C4-2B (cell line): ENCODE measurements around the gene ROR2.

ENCODE experiments used
- H3K27ac ChIP-seq: fragments of 450-650 bp; 2 replicates; pipeline ENCODE4 v1.5.1; 2017
- ZFX ChIP-seq: fragments of 450-650 bp; IDR thresholded peaks from 2 replicates; pipeline ENCODE4 v1.6.1; 2017
- TF ChIP-seq, protein P1 (sequence below): fragments of 450-650 bp; conservative IDR thresholded peaks from 2 replicates; pipeline ENCODE4 v1.5.1; 2017; ENCODE audit warnings: mild to moderate bottlenecking

ROR2 gene

DNA sequence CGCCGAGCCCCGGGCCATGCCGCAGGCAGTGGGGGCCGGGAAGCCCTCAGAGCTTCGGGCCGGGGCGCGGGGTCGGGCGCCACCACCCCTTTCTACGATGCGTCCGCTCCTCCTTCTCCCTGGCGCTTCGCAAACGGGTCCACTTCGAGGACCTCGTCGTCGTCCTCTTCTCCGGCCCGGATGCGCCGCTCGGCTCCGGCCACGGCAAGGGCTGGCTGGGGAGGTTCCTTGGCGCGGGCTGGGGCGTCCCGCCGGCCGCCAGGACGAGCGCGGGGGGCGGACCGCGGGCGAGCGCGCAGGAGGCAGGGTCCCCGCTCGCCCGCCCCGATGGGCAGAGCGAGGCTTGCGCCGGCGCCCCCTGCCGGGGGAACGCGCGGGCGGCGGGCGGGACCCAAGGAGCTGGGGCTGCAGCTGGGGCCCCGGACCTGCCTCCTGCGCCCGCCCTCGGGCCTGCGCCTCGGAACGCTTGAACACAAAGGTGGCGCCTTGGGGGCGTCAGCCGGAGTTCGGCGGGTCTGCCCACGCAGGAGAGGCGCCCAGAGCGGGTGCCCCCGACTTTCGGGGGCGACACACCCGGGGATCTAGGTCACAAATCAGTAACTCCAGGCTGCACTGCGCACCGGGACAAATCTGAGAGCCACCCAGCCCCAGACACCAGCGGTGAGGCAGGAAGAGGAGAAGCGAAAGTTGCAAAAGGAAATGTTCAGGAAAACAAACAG lies at the start of gene ROR2:
TSS of gene ROR2 (minus strand) at position 283 of the 719 bp plus-strand sequence.
- H3K27ac ChIP-seq: no peak within 1 kb of the TSS
- TF ChIP-seq, protein P1, sequence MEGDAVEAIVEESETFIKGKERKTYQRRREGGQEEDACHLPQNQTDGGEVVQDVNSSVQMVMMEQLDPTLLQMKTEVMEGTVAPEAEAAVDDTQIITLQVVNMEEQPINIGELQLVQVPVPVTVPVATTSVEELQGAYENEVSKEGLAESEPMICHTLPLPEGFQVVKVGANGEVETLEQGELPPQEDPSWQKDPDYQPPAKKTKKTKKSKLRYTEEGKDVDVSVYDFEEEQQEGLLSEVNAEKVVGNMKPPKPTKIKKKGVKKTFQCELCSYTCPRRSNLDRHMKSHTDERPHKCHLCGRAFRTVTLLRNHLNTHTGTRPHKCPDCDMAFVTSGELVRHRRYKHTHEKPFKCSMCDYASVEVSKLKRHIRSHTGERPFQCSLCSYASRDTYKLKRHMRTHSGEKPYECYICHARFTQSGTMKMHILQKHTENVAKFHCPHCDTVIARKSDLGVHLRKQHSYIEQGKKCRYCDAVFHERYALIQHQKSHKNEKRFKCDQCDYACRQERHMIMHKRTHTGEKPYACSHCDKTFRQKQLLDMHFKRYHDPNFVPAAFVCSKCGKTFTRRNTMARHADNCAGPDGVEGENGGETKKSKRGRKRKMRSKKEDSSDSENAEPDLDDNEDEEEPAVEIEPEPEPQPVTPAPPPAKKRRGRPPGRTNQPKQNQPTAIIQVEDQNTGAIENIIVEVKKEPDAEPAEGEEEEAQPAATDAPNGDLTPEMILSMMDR: peak; percentile 92
- no peak for TF ChIP-seq ZFX

DNA sequence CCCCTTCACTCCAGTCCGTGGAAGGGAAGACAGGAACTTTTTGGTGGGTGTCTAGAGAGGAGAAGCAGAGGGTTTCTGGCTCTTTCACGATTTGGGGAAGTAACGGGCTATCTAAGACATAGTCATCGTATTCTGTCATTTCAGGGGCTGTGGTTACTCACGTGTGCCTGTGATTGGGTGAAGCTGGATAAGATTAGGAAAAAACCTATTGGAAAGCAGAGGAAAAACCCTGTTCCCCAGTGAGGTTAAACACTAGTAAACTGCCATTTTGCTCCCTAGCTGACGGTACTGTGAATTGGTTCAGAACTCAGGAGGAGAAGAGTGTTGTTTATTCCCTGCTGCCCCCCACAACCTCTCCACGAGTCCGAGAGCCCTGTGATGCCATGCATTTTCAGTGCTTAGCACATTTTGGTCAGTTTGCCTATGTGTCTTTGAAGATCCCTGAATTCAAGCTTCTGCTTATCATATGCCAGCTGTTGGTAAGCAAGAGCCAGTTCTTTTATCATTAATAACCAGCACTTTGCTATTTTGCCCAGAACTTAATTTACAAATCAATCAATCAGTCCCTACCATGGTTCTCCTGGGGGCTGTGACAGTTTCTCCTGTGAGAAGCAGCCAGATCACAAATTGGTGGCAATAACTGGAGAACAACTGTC lies 45.1 kb upstream of the ROR2 start:
- TF ChIP-seq, protein P1: no peak
- TF ChIP-seq ZFX: no peak
- H3K27ac ChIP-seq: no peak overlapping the region

DNA sequence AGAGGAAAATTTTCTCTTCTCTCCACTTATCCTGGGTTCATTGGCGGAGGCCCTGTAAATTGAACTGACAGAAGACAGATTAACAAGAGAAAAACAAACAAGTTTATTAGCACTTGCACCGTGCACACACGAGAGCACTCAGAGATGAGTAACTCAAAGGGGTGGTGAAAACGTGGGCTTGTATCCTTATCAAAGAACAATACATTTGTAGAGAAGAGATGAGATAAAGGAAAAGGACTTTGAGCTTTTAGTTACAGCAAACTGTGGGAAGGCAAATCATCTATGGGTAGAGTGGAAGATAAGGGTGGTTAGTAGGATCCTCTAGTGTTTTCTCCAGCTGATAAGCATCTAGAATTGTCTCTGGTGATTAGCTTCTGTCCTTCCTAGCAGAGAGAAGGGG lies 44.4 kb upstream of the ROR2 start:
- TF ChIP-seq ZFX: no peak
- TF ChIP-seq, protein P1: no peak
- no peak overlapping the region for H3K27ac ChIP-seq

DNA sequence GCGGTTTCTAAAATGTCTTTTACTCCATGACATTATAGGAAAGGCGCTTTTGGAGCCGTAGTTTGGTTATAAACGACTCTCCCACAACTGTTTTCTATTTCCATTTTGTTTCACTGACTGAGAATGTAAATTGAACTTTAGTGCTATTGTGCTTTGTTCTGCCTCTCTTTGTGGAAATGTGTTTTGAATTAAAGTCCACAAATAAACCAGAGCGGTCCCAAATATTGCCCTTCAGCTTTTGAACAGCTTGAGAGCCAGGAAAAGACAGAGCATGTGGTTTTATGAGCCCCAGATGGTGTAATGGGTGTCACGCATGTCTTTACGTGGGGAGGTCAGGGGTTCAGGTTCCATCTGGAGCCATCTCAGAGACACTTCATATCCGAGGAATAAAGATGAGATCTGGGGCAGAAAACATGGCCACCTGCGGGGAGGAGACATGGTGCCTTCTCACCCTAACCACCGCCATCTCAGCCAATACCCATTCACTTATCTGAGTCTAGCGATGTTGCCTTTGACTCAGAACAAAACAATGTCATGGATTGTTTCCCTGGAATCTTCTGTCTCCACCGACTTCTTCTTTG lies 42.5 kb upstream of the ROR2 start:
- TF ChIP-seq, protein P1: no peak
- no peak for TF ChIP-seq ZFX

DNA sequence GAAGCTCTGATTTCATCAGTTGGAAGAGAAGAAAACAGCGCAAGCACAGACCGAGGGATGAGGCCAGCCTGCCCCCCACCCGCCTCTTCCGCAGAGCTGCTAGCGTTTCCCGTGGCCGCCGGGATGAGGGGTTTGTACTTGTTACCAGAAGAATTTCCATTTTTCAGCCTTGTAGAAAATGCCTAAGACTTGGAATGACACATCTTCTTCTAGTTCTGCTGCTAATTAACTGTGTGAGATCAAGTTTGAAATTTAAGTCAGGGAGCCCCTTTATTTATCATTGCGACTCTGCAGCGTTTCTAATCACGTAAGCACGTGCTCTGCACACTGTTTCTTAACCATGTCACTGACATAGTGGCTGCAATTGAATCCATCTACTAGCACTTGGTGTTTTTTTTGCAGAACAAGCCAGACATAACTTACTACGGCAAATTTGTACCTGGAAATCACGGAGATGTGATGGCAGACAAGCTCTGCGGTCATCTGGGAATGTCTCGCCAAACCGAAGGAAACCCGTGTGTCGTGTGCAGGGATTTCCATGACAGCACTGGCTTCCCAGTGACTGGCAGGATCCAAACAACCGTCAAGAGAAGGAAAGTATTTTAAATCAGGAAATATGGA lies 41.8 kb upstream of the ROR2 start:
- TF ChIP-seq, protein P1: no peak
- no peak for TF ChIP-seq ZFX
- no peak overlapping the region for H3K27ac ChIP-seq

More for the DNA sequence above, 42.5 kb upstream of the ROR2 start:
- H3K27ac ChIP-seq: no peak overlapping the region

DNA sequence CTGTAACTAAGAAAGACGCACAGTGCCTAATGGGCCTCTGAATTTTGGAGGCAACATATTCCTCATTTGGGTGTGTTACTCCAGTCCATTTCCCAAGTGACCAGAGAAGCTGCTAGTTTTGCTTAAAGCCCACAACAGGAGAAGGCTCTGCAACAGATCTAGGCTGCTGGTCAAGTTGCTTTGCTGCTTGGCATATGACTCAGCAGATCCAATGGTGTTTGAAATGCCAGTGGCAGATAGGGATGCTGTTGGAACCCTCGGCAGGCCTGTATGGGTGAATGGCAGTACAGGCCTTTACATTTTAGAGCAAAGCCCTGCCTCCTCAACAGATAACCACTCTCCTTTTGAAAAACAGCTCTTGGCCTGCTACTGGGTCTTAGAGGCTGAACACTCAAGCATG lies 36.2 kb upstream of the ROR2 start:
- TF ChIP-seq, protein P1: no peak
- no peak for TF ChIP-seq ZFX
- no peak overlapping the region for H3K27ac ChIP-seq

DNA sequence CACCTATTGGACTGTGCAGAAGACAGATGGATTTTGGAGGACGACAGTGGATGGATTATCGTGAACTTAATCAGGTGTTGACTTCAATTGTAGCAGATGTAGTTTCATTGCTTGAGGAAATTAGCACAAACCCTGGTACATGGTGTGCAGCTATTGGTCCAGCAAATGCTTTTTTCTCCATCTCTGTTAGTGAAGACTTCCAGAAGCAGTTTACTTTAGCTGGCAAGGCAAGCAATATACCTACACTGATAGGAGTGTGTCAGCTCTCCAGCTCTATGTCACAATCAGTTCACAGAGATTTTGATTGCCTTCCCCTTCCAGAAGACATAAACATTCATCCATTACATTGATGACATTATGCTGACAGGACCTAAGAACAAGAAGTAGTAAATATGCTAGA lies 35.7 kb upstream of the ROR2 start:
- TF ChIP-seq, protein P1: no peak
- no peak for TF ChIP-seq ZFX
- H3K27ac ChIP-seq: no peak overlapping the region
